Measurements from ENCODE around the gene ASPA. TPM values are rescaled to one million over a fixed set of nuclear protein-coding genes. Genes with fewer than 3 reads are reported as not detected.

ASPA gene
- total and polyA plus RNA-seq, 7 experiments from 2014 or later = not detected

GRCh38 chr17:3545151-3545550 lies 69.4 kb downstream of the ASPA start:
- POLR2A ChIA-PET = no interaction called here
- CTCF ChIA-PET = no interaction called here
- H3K4me3 Mint-ChIP-seq = no peak overlapping the region
- no peaks in the 10 kb centered on the region for H3K36me3 Mint-ChIP-seq
- peaks cover 0 to 10% (median 5%) of the 10 kb centered on the region in 5 donors for H3K27me3 Mint-ChIP-seq
- no peaks in the 10 kb centered on the region for H3K36me3 ChIP-seq (ENCODE audit: control insufficient read depth in 2 of 3, insufficient read depth in 3 of 3, low read length in 3 of 3)
- H3K9me3 ChIP-seq (ENCODE audit: control insufficient read depth in 2 of 3, low read length in 3 of 3) = no peaks in the 10 kb centered on the region
- intact Hi-C loops (cut with micrococcal nuclease) = no loop called here
- H3K27me3 ChIP-seq (ENCODE audit: control insufficient read depth in 2 of 2, insufficient read depth in 2 of 2, low read length in 2 of 2) = no peaks in the 10 kb centered on the region
- H3K9me3 Mint-ChIP-seq = peaks cover 0 to 6% (median 0%) of the 10 kb centered on the region in 11 donors
- no peak overlapping the region for H3K4me3 ChIP-seq (ENCODE audit: low read length)
- no peaks in the 10 kb centered on the region for H3K4me1 ChIP-seq (ENCODE audit: control insufficient read depth in 2 of 2, insufficient read depth in 2 of 2, low read length in 2 of 2)
- no peak for ATAC-seq
- no peak for DNase-seq
- no peak overlapping the region for H3K27ac ChIP-seq (ENCODE audit: low read depth, low read length)
- H3K27ac Mint-ChIP-seq = no peak overlapping the region
- no peaks in the 10 kb centered on the region for H3K4me1 Mint-ChIP-seq

DNA sequence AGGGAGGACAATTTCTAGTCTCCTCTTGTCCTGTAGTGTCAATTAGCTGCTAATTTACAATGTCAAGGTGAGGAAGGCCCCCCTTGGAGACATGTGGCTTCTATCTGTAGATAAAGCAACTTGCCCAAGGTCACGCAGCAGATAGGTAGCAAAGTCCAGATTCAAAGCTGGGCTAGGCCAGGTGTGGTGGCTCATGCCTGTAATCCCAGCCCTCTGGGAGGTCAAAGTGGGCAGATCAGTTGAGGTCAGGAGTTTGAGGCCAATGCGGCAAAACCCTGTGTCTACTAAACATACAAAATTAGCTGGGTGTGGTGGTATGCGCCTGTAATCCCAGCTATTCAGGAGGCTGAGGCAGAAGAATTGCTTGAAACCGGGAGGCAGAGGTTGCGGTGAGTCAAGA lies 70.7 kb downstream of the ASPA start:
- Histone ChIP-seq H3K27me3 (ENCODE audit: control insufficient read depth in 2 of 2, insufficient read depth in 2 of 2, low read length in 2 of 2) (no peaks in the 10 kb centered on the region), H3K27ac (ENCODE audit: low read depth, low read length) (no peak overlapping the region), H3K36me3 (ENCODE audit: control insufficient read depth in 2 of 3, insufficient read depth in 3 of 3, low read length in 3 of 3) (no peaks in the 10 kb centered on the region), H3K4me3 (ENCODE audit: low read length) (no peak overlapping the region), H3K4me1 (ENCODE audit: control insufficient read depth in 2 of 2, insufficient read depth in 2 of 2, low read length in 2 of 2) (no peaks in the 10 kb centered on the region), H3K9me3 (ENCODE audit: control insufficient read depth in 2 of 3, low read length in 3 of 3) (no peaks in the 10 kb centered on the region)
- CTCF ChIA-PET = no interaction called here
- H3K4me1 Mint-ChIP-seq = no peaks in the 10 kb centered on the region
- no peak overlapping the region for H3K27ac Mint-ChIP-seq
- no peak for ATAC-seq
- intact Hi-C loops (cut with micrococcal nuclease) = no loop called here
- H3K36me3 Mint-ChIP-seq = no peaks in the 10 kb centered on the region
- H3K27me3 Mint-ChIP-seq = peaks cover 0 to 5% (median 5%) of the 10 kb centered on the region in 5 donors
- DNase-seq = no peak
- H3K9me3 Mint-ChIP-seq = peaks cover 0 to 6% (median 0%) of the 10 kb centered on the region in 11 donors
- POLR2A ChIA-PET = no interaction called here
- no peak overlapping the region for H3K4me3 Mint-ChIP-seq

DNA sequence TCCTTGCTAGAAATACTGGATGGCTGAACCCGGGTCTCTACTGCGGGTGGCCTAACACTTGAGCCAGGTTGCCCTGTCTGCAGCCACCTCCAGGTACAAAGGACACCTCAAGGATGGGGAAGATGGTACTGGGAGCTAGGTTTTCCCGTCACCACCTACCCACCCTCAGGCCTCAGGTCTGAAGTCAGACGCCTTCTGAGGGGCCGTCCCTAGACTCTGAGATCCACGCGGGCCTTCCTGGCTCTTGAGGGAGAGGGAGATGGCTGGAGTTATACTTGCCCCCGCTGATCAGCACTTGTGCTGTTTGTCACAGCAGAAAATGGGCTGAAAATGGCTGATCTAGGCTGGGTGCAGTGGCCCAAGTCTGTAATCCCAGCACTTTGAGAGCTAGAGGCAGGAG lies 71.2 kb downstream of the ASPA start:
- Mint-ChIP-seq H3K36me3 (no peaks in the 10 kb centered on the region), H3K27ac (no peak overlapping the region), H3K27me3 (peaks cover 0 to 5% (median 4%) of the 10 kb centered on the region in 5 donors), H3K9me3 (peaks cover 0 to 6% (median 0%) of the 10 kb centered on the region in 11 donors), H3K4me3 (no peak overlapping the region), H3K4me1 (no peaks in the 10 kb centered on the region)
- ChIA-PET POLR2A (no interaction called here), CTCF (no interaction called here)
- no peaks in the 10 kb centered on the region for H3K4me1 ChIP-seq (ENCODE audit: control insufficient read depth in 2 of 2, insufficient read depth in 2 of 2, low read length in 2 of 2)
- no peaks in the 10 kb centered on the region for H3K9me3 ChIP-seq (ENCODE audit: control insufficient read depth in 2 of 3, low read length in 3 of 3)
- H3K27ac ChIP-seq (ENCODE audit: low read depth, low read length) = no peak overlapping the region
- no peak for ATAC-seq
- H3K27me3 ChIP-seq (ENCODE audit: control insufficient read depth in 2 of 2, insufficient read depth in 2 of 2, low read length in 2 of 2) = no peaks in the 10 kb centered on the region
- DNase-seq = no peak
- no peaks in the 10 kb centered on the region for H3K36me3 ChIP-seq (ENCODE audit: control insufficient read depth in 2 of 3, insufficient read depth in 3 of 3, low read length in 3 of 3)
- intact Hi-C loops (cut with micrococcal nuclease) = no loop called here
- no peak overlapping the region for H3K4me3 ChIP-seq (ENCODE audit: low read length)

DNA sequence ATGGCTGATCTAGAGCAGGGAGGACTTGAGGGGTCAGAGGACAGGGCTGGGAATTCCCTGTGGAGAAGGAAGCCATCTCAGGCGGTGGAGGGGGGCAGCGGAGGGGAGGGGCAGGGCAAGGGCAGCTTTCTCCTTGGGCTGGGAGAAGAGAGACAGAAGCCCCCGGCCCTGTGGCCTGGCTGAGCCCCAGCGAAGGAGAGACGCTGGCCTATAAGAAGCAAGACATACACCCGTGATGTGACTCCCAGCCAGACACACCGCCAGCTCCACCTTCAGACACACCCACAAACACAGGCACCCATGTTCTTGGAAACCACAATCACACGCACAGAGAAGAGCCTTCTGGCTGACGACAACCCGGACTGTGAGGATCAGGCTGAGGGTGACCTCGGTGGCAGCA lies 71.8 kb downstream of the ASPA start:
- H3K9me3 Mint-ChIP-seq = peaks cover 0 to 6% (median 0%) of the 10 kb centered on the region in 11 donors
- CTCF ChIA-PET = no interaction called here
- no peaks in the 10 kb centered on the region for H3K4me1 ChIP-seq (ENCODE audit: control insufficient read depth in 2 of 2, insufficient read depth in 2 of 2, low read length in 2 of 2)
- H3K27me3 ChIP-seq (ENCODE audit: control insufficient read depth in 2 of 2, insufficient read depth in 2 of 2, low read length in 2 of 2) = no peaks in the 10 kb centered on the region
- no peaks in the 10 kb centered on the region for H3K4me1 Mint-ChIP-seq
- no peak for ATAC-seq
- H3K36me3 Mint-ChIP-seq = no peaks in the 10 kb centered on the region
- H3K27ac ChIP-seq (ENCODE audit: low read depth, low read length) = no peak overlapping the region
- H3K4me3 Mint-ChIP-seq = no peak overlapping the region
- no peak overlapping the region for H3K27ac Mint-ChIP-seq
- DNase-seq = no peak
- H3K27me3 Mint-ChIP-seq = peaks cover 0 to 5% (median 4%) of the 10 kb centered on the region in 5 donors
- POLR2A ChIA-PET = no interaction called here
- no peak overlapping the region for H3K4me3 ChIP-seq (ENCODE audit: low read length)
- H3K36me3 ChIP-seq (ENCODE audit: control insufficient read depth in 2 of 3, insufficient read depth in 3 of 3, low read length in 3 of 3) = no peaks in the 10 kb centered on the region
- no peaks in the 10 kb centered on the region for H3K9me3 ChIP-seq (ENCODE audit: control insufficient read depth in 2 of 3, low read length in 3 of 3)
- intact Hi-C loops (cut with micrococcal nuclease) = no loop called here

DNA sequence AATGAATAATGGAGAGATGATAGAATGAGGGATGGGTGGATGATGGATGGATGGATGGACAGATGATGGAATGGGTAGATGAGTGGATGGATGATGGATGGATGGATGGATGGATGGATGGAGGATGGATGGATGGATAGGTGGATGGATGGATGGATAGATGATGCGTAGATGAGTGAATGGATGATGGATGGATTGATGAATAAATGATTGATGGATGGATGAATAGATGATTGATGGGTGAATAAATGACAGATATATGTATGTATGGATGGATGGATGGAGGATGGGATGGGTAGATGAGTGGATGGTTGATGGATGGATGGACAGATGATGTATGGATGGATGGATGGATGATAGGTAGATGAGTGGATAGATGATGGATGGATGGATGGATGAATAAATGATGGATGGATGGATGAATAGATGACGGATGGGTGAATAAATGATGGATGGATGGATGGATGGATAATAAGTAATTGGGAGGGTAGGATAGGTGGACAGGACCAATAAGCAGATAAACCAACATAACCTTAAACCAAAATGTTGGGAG lies 73.9 kb downstream of the ASPA start:
- CTCF ChIA-PET = no interaction called here
- peaks cover 0 to 6% (median 0%) of the 10 kb centered on the region in 11 donors for H3K9me3 Mint-ChIP-seq
- Histone ChIP-seq H3K27ac (ENCODE audit: low read depth, low read length) (no peak overlapping the region), H3K36me3 (ENCODE audit: control insufficient read depth in 2 of 3, insufficient read depth in 3 of 3, low read length in 3 of 3) (no peaks in the 10 kb centered on the region), H3K4me1 (ENCODE audit: control insufficient read depth in 2 of 2, insufficient read depth in 2 of 2, low read length in 2 of 2) (no peaks in the 10 kb centered on the region), H3K27me3 (ENCODE audit: control insufficient read depth in 2 of 2, insufficient read depth in 2 of 2, low read length in 2 of 2) (no peaks in the 10 kb centered on the region), H3K4me3 (ENCODE audit: low read length) (no peak overlapping the region), H3K9me3 (ENCODE audit: control insufficient read depth in 2 of 3, low read length in 3 of 3) (no peaks in the 10 kb centered on the region)
- H3K27me3 Mint-ChIP-seq = peaks cover 0 to 16% (median 7%) of the 10 kb centered on the region in 5 donors
- ATAC-seq (no peak), DNase-seq (no peak)
- no peaks in the 10 kb centered on the region for H3K4me1 Mint-ChIP-seq
- intact Hi-C loops (cut with micrococcal nuclease) = no loop called here
- H3K4me3 Mint-ChIP-seq = no peak overlapping the region
- no peak overlapping the region for H3K27ac Mint-ChIP-seq
- POLR2A ChIA-PET = no interaction called here
- H3K36me3 Mint-ChIP-seq = no peaks in the 10 kb centered on the region

GRCh38 chr17:3551189-3551588 lies 75.4 kb downstream of the ASPA start:
- Histone ChIP-seq H3K27ac (ENCODE audit: low read depth, low read length) (no peak overlapping the region), H3K4me1 (ENCODE audit: control insufficient read depth in 2 of 2, insufficient read depth in 2 of 2, low read length in 2 of 2) (no peaks in the 10 kb centered on the region), H3K9me3 (ENCODE audit: control insufficient read depth in 2 of 3, low read length in 3 of 3) (no peaks in the 10 kb centered on the region), H3K27me3 (ENCODE audit: control insufficient read depth in 2 of 2, insufficient read depth in 2 of 2, low read length in 2 of 2) (no peaks in the 10 kb centered on the region), H3K36me3 (ENCODE audit: control insufficient read depth in 2 of 3, insufficient read depth in 3 of 3, low read length in 3 of 3) (no peaks in the 10 kb centered on the region), H3K4me3 (ENCODE audit: low read length) (no peak overlapping the region)
- H3K4me3 Mint-ChIP-seq = no peak overlapping the region
- no peaks in the 10 kb centered on the region for H3K36me3 Mint-ChIP-seq
- ATAC-seq (no peak), DNase-seq (no peak)
- H3K27me3 Mint-ChIP-seq = peaks cover 0 to 25% (median 14%) of the 10 kb centered on the region in 5 donors
- peaks cover 0 to 6% (median 0%) of the 10 kb centered on the region in 11 donors for H3K9me3 Mint-ChIP-seq
- H3K27ac Mint-ChIP-seq = no peak overlapping the region
- POLR2A ChIA-PET = no interaction called here
- peaks cover 0 to 3% (median 0%) of the 10 kb centered on the region in 7 donors for H3K4me1 Mint-ChIP-seq
- intact Hi-C loops (cut with micrococcal nuclease) = no loop called here
- CTCF ChIA-PET = no interaction called here

GRCh38 chr17:3552916-3553315 lies 77.1 kb downstream of the ASPA start:
- no peak overlapping the region for H3K27ac ChIP-seq (ENCODE audit: low read depth, low read length)
- H3K9me3 ChIP-seq (ENCODE audit: control insufficient read depth in 2 of 3, low read length in 3 of 3) = no peaks in the 10 kb centered on the region
- Mint-ChIP-seq H3K27ac (no peak overlapping the region), H3K36me3 (no peaks in the 10 kb centered on the region), H3K4me1 (peaks cover 0 to 3% (median 0%) of the 10 kb centered on the region in 7 donors), H3K27me3 (peaks cover 0 to 25% (median 14%) of the 10 kb centered on the region in 5 donors), H3K9me3 (peaks cover 0 to 6% (median 0%) of the 10 kb centered on the region in 11 donors), H3K4me3 (no peak overlapping the region)
- DNase-seq (no peak), ATAC-seq (no peak)
- H3K4me3 ChIP-seq (ENCODE audit: low read length) = no peak overlapping the region
- ChIA-PET POLR2A (no interaction called here), CTCF (no interaction called here)
- H3K27me3 ChIP-seq (ENCODE audit: control insufficient read depth in 2 of 2, insufficient read depth in 2 of 2, low read length in 2 of 2) = no peaks in the 10 kb centered on the region
- H3K4me1 ChIP-seq (ENCODE audit: control insufficient read depth in 2 of 2, insufficient read depth in 2 of 2, low read length in 2 of 2) = no peaks in the 10 kb centered on the region
- intact Hi-C loops (cut with micrococcal nuclease) = no loop called here
- H3K36me3 ChIP-seq (ENCODE audit: control insufficient read depth in 2 of 3, insufficient read depth in 3 of 3, low read length in 3 of 3) = no peaks in the 10 kb centered on the region

Measured in naive thymus-derived CD4-positive, alpha-beta T cell (primary cell).